Measurements from ENCODE around the gene RRP1. TPM values are rescaled to one million over a fixed set of nuclear protein-coding genes. Genes with fewer than 3 reads are reported as not detected.

Gene RRP1
- total and polyA plus RNA-seq, 9 of the 15 experiments (the other 6 are each of a cell fraction or from before 2014, with no cell fraction given), result 0.89 to 105 (median 51.6) TPM

DNA sequence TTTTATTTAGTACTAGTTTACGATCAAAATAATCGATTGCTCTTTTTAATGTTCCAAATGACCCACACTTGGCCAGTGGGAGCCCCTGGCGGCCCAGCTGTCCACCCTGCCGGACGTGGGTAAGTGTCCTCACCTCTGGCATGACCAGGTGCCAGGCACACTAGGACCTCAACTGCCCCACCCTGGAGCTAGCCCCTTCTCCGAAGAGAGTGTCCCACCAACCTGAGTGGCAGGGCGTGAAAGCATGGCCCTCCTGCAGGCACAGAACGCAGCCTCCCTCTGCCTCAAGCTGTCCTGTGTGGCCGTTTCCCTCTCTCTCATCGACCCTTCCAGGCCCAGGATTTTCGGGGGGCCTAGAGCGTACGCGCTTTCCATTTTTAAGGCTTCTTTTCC is 42.8 kb downstream of the RRP1 start (continued):
- TF ChIP-seq, protein P1, sequence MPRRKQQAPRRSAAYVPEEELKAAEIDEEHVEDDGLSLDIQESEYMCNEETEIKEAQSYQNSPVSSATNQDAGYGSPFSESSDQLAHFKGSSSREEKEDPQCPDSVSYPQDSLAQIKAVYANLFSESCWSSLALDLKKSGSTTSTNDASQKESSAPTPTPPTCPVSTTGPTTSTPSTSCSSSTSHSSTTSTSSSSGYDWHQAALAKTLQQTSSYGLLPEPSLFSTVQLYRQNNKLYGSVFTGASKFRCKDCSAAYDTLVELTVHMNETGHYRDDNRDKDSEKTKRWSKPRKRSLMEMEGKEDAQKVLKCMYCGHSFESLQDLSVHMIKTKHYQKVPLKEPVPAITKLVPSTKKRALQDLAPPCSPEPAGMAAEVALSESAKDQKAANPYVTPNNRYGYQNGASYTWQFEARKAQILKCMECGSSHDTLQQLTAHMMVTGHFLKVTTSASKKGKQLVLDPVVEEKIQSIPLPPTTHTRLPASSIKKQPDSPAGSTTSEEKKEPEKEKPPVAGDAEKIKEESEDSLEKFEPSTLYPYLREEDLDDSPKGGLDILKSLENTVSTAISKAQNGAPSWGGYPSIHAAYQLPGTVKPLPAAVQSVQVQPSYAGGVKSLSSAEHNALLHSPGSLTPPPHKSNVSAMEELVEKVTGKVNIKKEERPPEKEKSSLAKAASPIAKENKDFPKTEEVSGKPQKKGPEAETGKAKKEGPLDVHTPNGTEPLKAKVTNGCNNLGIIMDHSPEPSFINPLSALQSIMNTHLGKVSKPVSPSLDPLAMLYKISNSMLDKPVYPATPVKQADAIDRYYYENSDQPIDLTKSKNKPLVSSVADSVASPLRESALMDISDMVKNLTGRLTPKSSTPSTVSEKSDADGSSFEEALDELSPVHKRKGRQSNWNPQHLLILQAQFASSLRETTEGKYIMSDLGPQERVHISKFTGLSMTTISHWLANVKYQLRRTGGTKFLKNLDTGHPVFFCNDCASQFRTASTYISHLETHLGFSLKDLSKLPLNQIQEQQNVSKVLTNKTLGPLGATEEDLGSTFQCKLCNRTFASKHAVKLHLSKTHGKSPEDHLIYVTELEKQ (CRISPR knock-in tag; IDR thresholded peaks at IDR 0.05), result no peak
- TF ChIP-seq JUND (IDR thresholded peaks at IDR 0.05; ENCODE audit: borderline replicate concordance, low read depth, low read length), result no peak
- no peak for TF ChIP-seq JUND (tag; IDR thresholded peaks at IDR 0.05; ENCODE audit: borderline replicate concordance, low read depth, low read length)
- no peak for TF ChIP-seq TRIM24 (IDR thresholded peaks at IDR 0.05)
- TF ChIP-seq TAL1 (IDR thresholded peaks at IDR 0.05), result no peak
- TF ChIP-seq RBM17 (IDR thresholded peaks at IDR 0.05; ENCODE audit: borderline replicate concordance, low read depth, low read length), result no peak
- TF ChIP-seq HCFC1 (IDR thresholded peaks at IDR 0.05; ENCODE audit: low read depth, low read length), result no peak

DNA sequence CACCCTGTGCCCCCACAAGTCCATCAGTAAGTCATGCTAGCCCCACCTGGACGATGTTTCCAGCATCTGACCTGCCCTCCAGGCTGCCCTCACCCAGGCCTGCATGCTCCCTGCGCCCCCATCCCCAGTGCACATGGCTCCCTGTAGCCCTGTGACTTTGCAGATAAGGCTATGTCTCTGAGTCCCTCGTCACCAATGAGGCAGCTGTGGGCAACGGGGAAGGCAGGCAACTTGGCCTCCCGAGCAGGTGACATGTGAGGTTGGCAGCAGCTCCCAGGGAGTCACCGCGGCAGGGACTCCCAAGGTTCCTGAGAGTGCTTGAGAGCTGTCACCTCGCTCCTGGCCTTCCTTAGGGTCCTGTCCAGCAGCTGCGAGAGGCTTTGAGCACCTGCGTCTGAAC is 43.3 kb downstream of the RRP1 start:
- Histone ChIP-seq H3K79me2 (ENCODE audit: control insufficient read depth, insufficient read depth, low read length) (no peaks in the 10 kb centered on the region), H3K9ac (ENCODE audit: insufficient read depth in 1 of 2, low read depth in 2 of 2, low read length in 2 of 2) (peak overlapping the region in 1 of 2 experiments; percentile 7; a peak in 1 of 4 replicates), H3K27me3 (ENCODE audit: control insufficient read depth in 2 of 2, insufficient read depth in 2 of 2, low read length in 2 of 2) (no peaks in the 10 kb centered on the region), H3K9me3 (replicated peaks; ENCODE audit: control insufficient read depth, insufficient read depth, low read depth, low read length) (no peaks in the 10 kb centered on the region), H3K4me2 (ENCODE audit: insufficient read depth, low read length) (no peak overlapping the region), H3K27ac (ENCODE audit: extremely low read depth, low read depth, low read length) (no peak overlapping the region), H2AFZ (ENCODE audit: low read depth, low read length) (no peak overlapping the region), H3K9me1 (ENCODE audit: control insufficient read depth, insufficient read depth, low read length) (no peaks in the 10 kb centered on the region), H3K4me3 (no peak overlapping the region), H3K36me3 (ENCODE audit: control insufficient read depth, insufficient read depth, low read length) (no peaks in the 10 kb centered on the region), H3K4me1 (replicated peaks in 1 of 2; ENCODE audit: control insufficient read depth in 2 of 2, insufficient read depth in 2 of 2, low read length in 2 of 2) (peaks cover 9 to 38% of the 10 kb centered on the region in 2 experiments), H4K20me1 (replicated peaks; ENCODE audit: control insufficient read depth, insufficient read depth, low read length) (no peaks in the 10 kb centered on the region)
- intact Hi-C loops (cut with micrococcal nuclease) (no loop called here), in situ Hi-C loops (cut with MboI) (no loop called here)
- no TSS peak for BruUV-seq (replicated peaks)
- CTCF ChIA-PET (ENCODE audit: low intra/inter-chr PET ratio), result no interaction called here
- peak in 1 of 4 experiments; percentile 7 for DNase-seq (ENCODE audit: extremely low read depth in 1 of 4, low spot score in 3 of 4)
- TF ChIP-seq, protein P2, sequence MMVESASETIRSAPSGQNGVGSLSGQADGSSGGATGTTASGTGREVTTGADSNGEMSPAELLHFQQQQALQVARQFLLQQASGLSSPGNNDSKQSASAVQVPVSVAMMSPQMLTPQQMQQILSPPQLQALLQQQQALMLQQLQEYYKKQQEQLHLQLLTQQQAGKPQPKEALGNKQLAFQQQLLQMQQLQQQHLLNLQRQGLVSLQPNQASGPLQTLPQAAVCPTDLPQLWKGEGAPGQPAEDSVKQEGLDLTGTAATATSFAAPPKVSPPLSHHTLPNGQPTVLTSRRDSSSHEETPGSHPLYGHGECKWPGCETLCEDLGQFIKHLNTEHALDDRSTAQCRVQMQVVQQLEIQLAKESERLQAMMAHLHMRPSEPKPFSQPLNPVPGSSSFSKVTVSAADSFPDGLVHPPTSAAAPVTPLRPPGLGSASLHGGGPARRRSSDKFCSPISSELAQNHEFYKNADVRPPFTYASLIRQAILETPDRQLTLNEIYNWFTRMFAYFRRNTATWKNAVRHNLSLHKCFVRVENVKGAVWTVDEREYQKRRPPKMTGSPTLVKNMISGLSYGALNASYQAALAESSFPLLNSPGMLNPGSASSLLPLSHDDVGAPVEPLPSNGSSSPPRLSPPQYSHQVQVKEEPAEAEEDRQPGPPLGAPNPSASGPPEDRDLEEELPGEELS (CRISPR knock-in tag; IDR thresholded peaks at IDR 0.05; ENCODE audit: borderline replicate concordance), result no peak
- TF ChIP-seq CBFA2T3 (IDR thresholded peaks at IDR 0.05) (peak; percentile 42; the same call in 1 of the 2 replicates), ZNF3 (CRISPR knock-in tag; IDR thresholded peaks at IDR 0.05) (no peak), CBFA2T2 (conservative IDR thresholded peaks at IDR 0.05) (0 out of 2 replicates have a peak, but pooled peaks have one; percentile 12)
- TF ChIP-seq, protein P3, sequence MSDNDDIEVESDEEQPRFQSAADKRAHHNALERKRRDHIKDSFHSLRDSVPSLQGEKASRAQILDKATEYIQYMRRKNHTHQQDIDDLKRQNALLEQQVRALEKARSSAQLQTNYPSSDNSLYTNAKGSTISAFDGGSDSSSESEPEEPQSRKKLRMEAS (CRISPR knock-in tag; IDR thresholded peaks at IDR 0.05), result peak; percentile 51
- ATAC-seq, result no peak
- WGBS (ENCODE audit: insufficient coverage, low coverage, missing lambda C conversion rate), result 45% methylated on average over 10 of the region's 10 CpGs
- FAIRE-seq, result no peak
- POLR2A ChIA-PET, result interaction anchor here (0.7 to 1.2 kb wide), 2 partner anchors 17 to 24 kb away, joined by 3 to 4 read pairs; no protein-coding TSS in a partner anchor

Measured in K562 (cell line).